ENCODE results near the gene REM1. TPM values are rescaled to one million over a fixed set of nuclear protein-coding genes. Genes with fewer than 3 reads are reported as not detected.

REM1 gene
- total and polyA plus RNA-seq, 2 of the 13 experiments (the other 11 are each of a cell fraction or from before 2014, with no cell fraction given) = not detected

- TF ChIP-seq RBFOX2 (IDR thresholded peaks at IDR 0.05; ENCODE audit: low read depth, low read length) = peak; percentile 60; the same call in 1 of the 2 replicates
- no peak for TF ChIP-seq ZBTB10 (CRISPR knock-in tag; IDR thresholded peaks at IDR 0.05; ENCODE audit: borderline replicate concordance)
- TF ChIP-seq FOXM1 (CRISPR knock-in tag; IDR thresholded peaks at IDR 0.05) = no peak
- peak; percentile 59; the same call in 1 of the 2 replicates for TF ChIP-seq TCF7L2 (IDR thresholded peaks at IDR 0.05; ENCODE audit: low read depth, low read length)
- TF ChIP-seq SOX5 (CRISPR knock-in tag; IDR thresholded peaks at IDR 0.05; ENCODE audit: borderline replicate concordance) = peak; percentile 14; the same call in 1 of the 2 replicates
Observed at GRCh38 chr20:31446084-31446819, 28.8 kb upstream of the REM1 start (continued).

GRCh38 chr20:31449511-31450414 is 25.3 kb upstream of the REM1 start:
- Histone ChIP-seq H3K9ac (ENCODE audit: insufficient read depth, low read depth, low read length) (peak overlapping the region; percentile 39), H3K4me2 (ENCODE audit: low read depth, low read length) (peak overlapping the region; percentile 61), H3K9me3 (ENCODE audit: low read length) (no peaks in the 10 kb centered on the region), H3K79me2 (ENCODE audit: insufficient read depth, low read length) (no peaks in the 10 kb centered on the region), H3K36me3 (replicated peaks in 1 of 2; ENCODE audit: control insufficient read depth in 1 of 2, insufficient read depth in 2 of 2, low read length in 2 of 2) (no peaks in the 10 kb centered on the region), H3K4me3 (replicated peaks in 1 of 3; ENCODE audit: insufficient read depth in 1 of 3, low read depth in 2 of 3, low read length in 3 of 3) (0 out of 6 replicates have a peak overlapping the region, but pooled peaks of 1 of the 3 experiments have one; percentile 0), H3K27me3 (ENCODE audit: control insufficient read depth in 1 of 2, insufficient read depth in 2 of 2, low read length in 2 of 2) (no peaks in the 10 kb centered on the region), H3K27ac (ENCODE audit: extremely low read length, insufficient read depth, low read length) (peak overlapping the region; percentile 47), H2AFZ (ENCODE audit: low read length) (peak overlapping the region; percentile 85), H4K20me1 (ENCODE audit: insufficient read depth, low read length) (no peaks in the 10 kb centered on the region), H3K4me1 (ENCODE audit: insufficient read depth, low read length) (peaks cover 33% of the 10 kb centered on the region)
- intact Hi-C loops (cut with micrococcal nuclease; ENCODE audit: unreplicated experiment) (no loop called here), in situ Hi-C loops (cut with HindIII; ENCODE audit: extremely low pct_ligation_motif_present, low pct_unique_long_range_greater_than_20kb) (no loop called here)
- CTCF ChIA-PET (ENCODE audit: low intra/inter-chr PET ratio, low total read pairs) = no interaction called here
- DNase-seq (ENCODE audit: low spot score) (peak; percentile 82), ATAC-seq (peak; percentile 67), FAIRE-seq (peak; percentile 4)
- 23% methylated on average over 8 of the region's 8 CpGs for WGBS (ENCODE audit: low lambda C conversion rate)
- no TSS peak for BruUV-seq (replicated peaks)
- POLR2A ChIA-PET = no interaction called here
- TF ChIP-seq ZNF670 (CRISPR knock-in tag; IDR thresholded peaks at IDR 0.05; ENCODE audit: borderline replicate concordance) = no peak
- no peak for TF ChIP-seq ZBTB21 (CRISPR knock-in tag; IDR thresholded peaks at IDR 0.05)
- peak; percentile 64; the same call in 1 of the 2 replicates for TF ChIP-seq ZNF292 (CRISPR knock-in tag; IDR thresholded peaks at IDR 0.05; ENCODE audit: borderline replicate concordance, low read depth)
- TF ChIP-seq ARID5B (CRISPR knock-in tag; IDR thresholded peaks at IDR 0.05) = peak; percentile 50; the same call in 1 of the 2 replicates
- no peak for TF ChIP-seq GMEB1 (CRISPR knock-in tag; IDR thresholded peaks at IDR 0.05; ENCODE audit: borderline replicate concordance)
- no peak for TF ChIP-seq DNMT3B (CRISPR knock-in tag; conservative IDR thresholded peaks at IDR 0.05)
- TF ChIP-seq RBFOX2 (IDR thresholded peaks at IDR 0.05; ENCODE audit: low read depth, low read length) = peak; percentile 51; the same call in 1 of the 2 replicates

Data from HepG2 (cell line).